ENCODE data around the gene MME. TPM values are rescaled to one million over a fixed set of nuclear protein-coding genes. Genes with fewer than 3 reads are reported as not detected.

MME gene
- total RNA-seq, 1 experiment from 2014 or later, result 51.7 TPM

DNA sequence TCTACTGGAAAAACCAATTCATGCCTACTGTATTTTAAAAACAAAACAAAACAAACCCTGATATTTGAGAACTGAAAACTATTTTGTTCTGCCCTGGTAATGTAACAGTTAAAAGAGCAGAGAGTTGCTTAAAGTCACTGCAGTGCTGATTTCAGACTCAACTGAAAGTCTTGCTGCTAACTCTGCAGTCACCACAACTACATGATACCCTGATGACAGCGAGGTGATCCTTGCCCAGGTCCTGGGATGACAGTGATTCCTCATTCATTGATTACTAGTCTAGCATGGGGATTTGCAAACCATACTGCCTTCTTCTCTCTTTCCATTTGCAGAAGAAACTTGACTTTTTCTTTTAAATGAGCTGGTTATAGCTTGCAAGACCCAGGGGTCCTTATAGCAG is 67.5 kb downstream of the MME start:
- no peak for DNase-seq (ENCODE audit: low read depth)

DNA sequence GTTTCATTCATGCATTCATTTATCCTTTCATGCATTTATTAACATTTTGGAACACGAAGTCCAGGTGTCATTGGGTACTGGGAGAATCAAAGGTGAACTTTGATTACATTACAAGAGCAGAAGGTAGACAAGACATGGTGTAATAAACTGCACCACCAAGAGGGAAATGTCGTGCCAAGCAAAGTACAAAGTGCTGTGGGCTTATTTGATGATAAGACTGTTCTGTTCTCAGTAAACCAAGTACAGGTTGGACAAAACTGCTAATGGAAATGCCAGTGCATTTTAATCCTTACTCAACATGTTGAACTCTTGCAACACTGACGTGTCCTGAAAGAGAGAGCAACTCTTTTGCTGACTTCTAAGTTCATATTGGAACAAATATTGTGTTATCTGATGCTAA is 69.4 kb downstream of the MME start:
- no peak for DNase-seq (ENCODE audit: low read depth)

DNA sequence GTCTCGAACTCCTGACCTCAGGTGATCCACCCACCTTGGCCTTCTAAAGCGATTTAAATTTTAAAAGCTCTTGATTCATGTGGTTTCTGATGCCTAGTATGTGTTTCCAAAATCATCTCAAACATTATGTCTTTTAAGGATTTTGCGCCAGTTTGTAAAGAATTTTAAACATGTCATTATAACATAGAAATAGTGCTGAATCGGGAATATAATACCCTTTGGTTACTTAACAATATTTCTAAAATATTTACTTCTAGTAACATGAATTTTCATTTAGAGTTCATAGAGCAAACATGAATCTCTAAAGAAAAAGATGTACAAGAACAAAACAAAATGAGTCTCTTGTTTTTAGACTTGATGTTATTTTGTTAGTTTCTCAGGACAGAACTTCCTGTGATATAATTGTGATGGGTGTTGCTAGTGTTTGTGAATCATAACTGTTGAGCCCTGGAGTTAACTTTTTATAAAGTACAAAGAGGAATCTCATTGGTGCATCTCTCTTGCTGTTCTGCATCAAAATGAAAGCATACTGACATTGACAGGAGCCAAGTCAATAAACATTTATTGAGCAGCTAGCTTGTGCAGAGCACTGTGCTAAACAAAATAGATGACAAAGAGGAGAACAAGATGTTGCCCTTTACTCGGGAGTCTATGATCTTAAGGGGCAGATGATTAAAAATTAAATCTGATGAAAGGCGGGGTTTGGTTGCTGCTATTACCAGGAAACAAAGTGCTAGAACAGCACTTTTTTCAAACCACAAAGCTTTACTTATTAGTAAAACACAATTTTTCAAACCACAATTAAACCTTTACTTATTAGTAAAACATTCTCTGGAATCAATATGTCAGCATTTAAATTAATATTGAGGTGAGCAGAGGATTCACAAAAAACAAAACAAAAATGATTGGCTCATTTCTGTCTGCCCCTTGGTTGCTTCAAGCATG is 73.4 kb downstream of the MME start:
- peak; percentile 9 for DNase-seq (ENCODE audit: low read depth)

DNA sequence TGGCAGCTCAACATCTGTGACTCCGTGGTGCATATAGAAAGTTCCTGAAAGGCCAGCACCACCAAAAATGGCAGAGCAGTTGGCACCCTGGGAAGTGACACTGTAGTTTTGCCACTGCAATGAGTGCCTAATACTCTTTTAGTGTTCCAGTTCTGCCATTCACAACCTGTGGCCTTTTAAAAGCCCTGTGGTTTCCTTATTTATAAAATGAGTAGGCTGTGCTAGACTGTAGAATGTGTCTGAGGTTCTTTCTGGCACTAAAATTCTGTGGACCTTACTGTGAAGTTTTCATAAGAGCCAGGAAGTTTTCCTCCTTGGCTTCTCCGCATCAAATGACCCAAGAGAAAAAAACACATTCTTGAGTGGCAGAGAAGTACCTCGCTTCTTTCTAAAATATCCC is 74.1 kb downstream of the MME start:
- peak; percentile 49 for DNase-seq (ENCODE audit: low read depth)

DNA sequence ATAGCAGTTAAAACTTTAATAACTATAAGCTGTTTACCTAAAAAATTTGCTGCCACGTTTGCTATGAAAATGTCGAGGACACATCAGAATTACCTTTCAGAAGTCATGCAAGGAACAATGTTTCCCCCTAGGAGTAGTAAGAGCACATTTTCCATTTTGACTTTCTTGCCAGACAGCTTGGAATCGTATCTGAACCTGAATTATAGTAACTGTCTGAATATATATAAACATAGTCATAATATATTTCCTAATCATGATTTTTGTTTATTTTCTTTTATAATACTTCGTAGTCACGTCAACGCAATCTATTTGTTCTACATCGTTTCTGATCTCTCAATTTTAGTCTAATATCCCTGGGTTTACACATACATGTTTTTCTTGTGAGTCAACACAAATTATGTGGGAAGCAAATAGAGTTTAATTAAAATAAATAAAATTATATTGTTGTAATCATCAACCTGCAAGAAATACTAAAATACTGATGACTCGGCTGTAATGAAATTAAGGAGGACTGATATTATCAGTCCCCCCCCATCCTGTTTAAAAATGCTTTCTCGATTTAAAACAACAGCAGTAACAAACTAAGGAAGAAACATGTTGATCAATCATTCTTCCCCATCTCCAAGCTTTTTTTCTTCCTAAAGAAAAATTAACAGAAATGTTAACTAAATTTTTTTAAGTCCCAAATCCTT is 78.4 kb downstream of the MME start:
- DNase-seq (ENCODE audit: low read depth), result peak; percentile 15

DNA sequence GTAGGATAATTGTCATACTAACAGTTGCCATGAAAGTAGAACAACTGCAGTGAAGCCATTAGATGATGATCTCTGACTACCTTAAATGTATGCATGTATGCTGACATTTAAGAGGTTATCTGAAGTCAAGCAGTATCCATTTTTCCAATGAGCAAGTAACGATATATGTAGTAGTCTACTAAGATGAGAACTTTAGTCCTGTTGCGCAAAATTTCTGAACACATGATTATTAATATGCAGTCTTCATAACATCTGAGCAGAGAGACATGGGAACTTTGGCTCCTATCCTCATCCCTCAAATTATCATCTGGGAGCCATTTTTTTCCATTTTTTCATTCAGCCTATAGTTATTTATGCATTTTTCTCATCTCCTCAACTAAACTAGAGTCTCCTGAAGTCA is 79.2 kb downstream of the MME start:
- DNase-seq (ENCODE audit: low read depth), result no peak

DNA sequence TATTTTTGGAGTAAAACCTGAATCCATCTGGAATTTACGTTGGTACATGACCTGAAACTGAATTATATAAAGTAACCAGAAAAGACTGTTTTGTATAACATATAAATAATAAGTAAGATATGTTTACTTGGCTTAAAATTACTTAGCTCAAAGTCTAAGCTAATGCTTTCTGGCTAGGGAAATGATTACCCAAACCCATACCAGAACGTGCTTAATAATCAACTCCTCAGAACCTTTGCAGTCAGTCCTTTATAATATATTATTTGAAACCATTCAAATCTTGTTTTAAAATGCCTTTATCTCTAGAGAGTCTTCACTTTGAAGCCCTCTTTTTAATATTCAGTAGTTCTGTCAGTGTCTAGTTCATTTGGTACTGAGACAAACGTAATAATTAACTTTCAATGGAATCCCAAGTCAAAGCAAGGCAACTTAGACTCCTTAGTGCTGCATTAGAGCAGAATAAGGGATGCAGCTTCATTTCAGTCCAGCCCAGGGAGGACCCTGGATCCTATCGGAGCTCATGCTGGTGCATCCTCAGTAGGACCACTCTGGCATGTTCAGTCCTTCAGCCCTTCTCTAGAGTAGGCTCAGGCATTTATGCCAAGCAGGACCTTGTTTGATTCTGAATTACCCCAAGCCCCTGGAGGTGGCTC is 81.6 kb downstream of the MME start:
- DNase-seq (ENCODE audit: low read depth), result no peak

DNA sequence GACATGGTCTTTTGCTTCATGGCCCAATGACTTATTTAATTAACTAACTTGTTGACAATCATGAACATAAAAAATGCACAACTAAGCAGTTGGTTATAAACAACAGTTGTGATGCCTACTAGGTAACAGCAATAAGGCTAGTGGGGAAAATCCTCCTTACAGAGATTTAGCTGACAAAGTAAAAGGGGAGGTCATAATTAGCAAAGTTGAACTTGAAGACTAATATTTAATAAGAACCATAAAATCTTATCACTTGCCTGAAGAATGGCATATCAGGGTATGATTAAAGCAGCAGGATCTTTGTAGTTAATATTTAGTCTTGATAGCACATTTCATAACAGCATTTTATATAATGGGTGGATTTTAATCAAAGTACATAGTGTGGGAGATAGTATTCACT is 84.2 kb downstream of the MME start:
- DNase-seq (ENCODE audit: low read depth), result no peak

DNA sequence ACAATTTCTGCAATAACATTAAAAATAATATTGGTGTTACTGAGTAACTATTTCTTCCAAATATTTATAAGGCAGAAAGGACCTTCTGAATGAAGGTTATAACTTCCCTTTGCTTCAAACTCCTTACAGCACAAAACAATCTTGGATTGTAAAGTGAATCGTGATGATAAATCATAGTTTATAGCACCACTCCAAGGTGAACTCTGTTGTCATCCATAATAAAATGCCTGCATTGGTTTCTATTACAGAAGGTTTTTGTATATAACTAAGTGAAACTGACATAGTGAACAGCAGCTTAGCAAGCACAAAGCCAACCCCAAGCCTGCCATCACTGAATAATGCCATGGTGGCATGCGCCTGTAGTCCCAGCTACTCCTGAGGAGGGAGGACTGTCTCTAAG is 86.3 kb downstream of the MME start:
- no peak for DNase-seq (ENCODE audit: low read depth)

DNA sequence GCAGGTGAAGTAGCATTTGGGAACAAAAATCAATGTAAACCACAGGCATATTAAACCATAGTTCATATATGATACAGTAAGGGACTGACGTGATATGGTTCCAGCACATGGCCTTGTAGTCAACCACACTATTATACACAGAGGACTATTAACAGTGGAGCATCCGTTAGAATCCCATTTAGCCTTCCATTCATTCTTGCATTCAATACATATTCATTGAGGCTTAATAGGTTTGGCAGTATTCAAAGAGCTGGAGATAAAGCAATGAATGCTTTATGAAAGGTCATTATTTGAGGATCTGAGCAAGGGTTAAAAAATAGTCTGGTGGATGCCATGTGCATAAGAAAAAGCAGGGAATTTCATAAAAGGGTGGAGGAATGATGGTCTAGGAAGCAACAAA is 89.1 kb downstream of the MME start:
- DNase-seq (ENCODE audit: low read depth), result no peak

DNA sequence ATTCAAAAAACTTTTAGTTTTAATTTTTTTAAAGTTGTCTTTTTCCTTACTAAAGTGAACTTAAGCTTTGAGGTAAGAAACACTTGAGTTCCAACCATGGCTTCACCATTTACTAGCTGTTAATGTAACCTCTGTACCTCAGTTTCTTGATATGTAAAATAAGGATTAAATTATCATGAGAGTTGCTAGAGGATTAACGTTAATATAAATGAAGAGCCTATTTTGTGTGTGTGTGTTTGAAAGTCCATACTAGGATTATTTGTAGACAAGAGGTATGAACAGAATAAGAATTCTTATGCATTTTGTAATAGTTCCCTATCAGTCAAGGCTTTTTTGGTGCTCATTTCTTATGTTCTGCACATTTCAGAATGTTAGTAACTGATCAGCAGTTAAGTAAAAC is 93.7 kb downstream of the MME start:
- DNase-seq (ENCODE audit: low read depth), result no peak

DNA sequence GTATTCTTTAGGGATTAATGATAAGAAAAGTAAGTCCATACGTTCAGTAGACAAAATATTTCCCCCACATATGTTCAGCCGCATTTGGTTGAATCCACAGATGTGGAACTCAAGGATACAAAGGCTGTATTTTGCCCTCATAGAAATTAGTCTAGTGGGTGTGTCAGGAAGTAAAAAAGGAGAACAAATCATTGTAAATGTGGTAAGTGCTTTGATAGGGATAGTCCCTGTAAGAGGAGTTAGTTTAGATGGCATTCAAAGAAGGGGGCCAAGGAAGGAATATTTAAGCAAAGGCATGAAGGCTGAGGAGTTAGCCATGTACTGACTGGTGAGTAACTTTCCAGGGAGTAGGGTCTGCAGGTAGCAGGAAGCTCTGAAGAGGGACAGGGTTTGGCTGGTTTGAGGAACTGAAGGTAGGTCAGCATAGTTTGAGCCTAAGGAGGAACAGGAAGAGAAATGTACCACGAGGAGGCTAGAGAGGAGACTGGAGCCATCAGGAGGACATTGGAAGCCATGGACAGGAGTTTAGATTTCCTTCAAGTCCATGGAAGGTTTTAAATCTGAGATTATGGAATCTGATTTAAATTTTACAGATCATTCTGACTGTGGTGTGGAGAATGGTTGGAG is 98.8 kb downstream of the MME start:
- no peak for DNase-seq (ENCODE audit: low read depth)

DNA sequence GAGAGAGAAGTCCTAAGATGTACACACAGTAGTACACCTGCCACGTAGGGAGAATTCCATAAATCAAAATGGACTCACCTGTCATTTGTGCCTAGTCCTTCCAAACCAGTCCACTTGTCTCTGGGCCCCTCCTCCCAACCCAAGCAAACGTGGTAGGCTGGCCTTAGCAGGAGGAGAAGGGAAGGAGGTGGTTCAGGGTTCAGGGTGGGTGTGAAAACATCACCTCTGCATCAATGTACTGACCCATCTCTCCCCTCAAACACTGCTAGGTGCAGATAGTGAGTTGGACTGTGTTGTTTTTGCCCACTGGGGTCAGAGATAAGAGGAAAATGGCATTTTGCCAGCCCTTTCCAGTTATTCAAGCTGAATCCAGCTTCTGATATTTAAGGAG is 99.3 kb downstream of the MME start:
- DNase-seq (ENCODE audit: low read depth), result no peak

DNA sequence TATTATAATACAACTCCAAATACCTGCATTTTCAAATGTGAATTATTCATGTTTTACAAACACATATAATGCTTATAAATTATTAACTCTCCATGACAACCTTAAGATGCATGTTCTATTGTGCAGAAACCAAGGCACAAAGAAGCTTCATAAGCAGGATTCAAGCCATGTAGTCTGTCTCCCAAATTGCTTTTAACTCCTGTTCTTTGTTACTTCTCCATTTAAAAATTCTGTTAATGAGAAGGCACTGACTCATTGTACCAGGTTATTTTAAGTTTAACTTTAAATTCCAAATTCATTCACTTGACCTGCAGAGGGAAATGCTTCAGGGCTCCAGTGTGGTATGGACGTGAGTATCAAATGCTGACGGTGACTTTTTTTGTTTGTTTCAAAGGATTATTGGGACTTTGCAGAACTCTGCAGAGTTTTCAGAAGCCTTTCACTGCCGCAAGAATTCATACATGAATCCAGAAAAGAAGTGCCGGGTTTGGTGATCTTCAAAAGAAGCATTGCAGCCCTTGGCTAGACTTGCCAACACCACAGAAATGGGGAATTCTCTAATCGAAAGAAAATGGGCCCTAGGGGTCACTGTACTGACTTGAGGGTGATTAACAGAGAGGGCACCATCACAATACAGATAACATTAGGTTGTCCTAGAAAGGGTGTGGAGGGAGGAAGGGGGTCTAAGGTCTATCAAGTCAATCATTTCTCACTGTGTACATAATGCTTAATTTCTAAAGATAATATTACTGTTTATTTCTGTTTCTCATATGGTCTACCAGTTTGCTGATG is 100.0 kb downstream of the MME start:
- DNase-seq (ENCODE audit: low read depth), result no peak

DNA sequence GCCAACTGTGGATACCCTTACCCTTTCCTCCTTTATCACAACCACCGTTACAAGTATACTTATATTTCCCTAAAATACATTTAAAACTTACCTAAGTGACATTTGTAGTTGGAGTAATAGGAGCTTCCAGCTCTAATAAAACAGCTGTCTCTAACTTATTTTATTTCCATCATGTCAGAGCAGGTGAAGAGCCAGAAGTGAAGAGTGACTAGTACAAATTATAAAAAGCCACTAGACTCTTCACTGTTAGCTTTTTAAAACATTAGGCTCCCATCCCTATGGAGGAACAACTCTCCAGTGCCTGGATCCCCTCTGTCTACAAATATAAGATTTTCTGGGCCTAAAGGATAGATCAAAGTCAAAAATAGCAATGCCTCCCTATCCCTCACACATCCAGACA is 102.3 kb downstream of the MME start:
- DNase-seq (ENCODE audit: low read depth), result no peak

DNA sequence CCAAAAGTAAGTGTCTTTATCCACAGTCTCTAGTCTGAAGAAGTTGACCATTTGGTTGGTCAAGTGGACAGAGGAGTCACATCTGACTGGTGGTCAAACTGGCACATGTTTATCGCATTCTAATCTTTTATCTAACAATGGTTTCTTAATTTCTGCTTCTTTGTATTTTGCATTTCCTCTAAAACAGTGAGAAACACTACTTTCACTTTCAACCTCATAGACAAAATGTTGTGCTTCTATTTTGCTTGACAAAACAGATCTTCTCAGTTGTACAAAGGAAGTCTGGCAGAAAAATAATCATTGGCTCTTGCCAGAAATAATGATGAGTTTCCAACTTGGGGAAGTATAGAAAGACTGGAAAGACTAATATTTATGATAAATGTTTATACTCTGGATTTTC is 103.9 kb downstream of the MME start:
- DNase-seq (ENCODE audit: low read depth), result no peak

DNA sequence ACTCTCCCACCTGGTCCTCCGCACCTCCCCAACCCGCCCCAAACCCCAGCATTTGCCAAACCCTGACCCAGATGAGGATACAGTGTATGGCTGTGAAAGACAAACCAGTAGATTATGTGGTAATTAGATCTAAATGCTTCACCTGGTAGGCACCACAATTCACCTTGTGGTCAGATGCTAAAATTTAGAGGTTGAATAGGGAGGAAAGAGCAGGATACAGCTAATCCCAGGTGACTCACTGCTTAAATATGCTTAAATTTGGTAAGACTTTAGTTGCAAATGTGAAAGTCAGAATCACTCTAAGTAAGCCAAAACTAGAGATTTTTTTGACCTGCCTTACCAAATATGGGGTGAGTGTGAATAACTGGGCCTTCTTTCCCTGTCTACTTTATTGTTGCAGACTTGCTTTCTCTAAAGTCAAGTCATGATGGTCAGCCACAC is 105.5 kb downstream of the MME start:
- peak; percentile 55 for DNase-seq (ENCODE audit: low read depth)

DNA sequence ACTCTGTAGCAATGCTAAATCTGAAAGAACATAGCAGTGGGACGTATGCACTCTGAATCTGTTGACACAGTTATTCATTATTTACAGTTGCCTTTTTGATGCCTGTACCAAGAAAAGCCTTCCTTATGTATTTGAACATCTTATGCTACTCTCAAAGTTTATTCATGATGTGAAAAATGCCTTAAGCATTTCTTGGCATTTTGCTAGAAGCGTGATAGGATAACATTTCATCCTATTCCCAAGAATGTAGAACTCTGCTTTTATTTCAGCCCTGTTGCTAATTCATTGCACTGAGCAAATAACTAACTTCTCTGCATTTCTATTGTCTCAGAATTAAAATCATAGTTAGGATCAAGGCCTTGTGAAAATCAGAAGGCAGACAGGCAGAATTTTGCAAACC is 107.9 kb downstream of the MME start:
- no peak for DNase-seq (ENCODE audit: low read depth)

DNA sequence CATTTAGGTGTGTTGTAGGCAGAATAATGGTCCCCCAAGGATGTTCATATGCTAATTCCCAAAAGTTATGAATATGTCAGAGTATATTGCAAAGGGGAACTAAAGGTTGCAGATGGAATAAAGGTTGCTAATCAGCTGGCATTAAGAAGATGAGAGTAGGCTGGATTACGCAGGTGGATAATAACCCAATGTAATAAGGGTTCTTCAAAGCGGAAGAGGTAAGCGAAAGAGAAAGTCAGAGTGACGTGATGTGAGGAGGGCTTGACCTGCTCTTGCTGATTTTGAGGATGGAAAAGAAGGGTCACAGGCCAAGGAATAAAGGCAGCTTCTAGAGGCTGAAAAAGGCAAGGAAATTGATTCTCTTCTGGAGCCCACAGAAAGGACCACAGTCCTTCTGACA is 109.4 kb downstream of the MME start:
- DNase-seq (ENCODE audit: low read depth), result no peak

DNA sequence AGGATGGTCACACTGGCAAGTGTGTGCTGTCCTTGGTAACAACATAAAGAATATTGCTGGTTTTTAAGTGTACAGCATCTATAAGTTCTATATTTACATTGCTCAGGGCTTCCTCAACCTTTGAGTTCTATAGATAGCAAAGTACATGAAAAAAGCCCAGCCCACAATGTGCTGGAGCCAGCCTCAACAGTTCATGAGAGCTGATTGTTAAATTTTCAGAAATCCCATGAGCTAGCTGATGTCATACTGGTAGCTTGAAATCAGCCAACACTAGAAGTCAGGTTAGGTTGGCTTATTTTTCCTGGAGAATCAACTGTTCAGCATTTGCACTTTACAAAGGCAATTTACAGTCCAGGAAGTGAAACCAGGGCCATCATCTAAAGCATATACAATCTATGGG is 110.6 kb downstream of the MME start:
- no peak for DNase-seq (ENCODE audit: low read depth)

DNA sequence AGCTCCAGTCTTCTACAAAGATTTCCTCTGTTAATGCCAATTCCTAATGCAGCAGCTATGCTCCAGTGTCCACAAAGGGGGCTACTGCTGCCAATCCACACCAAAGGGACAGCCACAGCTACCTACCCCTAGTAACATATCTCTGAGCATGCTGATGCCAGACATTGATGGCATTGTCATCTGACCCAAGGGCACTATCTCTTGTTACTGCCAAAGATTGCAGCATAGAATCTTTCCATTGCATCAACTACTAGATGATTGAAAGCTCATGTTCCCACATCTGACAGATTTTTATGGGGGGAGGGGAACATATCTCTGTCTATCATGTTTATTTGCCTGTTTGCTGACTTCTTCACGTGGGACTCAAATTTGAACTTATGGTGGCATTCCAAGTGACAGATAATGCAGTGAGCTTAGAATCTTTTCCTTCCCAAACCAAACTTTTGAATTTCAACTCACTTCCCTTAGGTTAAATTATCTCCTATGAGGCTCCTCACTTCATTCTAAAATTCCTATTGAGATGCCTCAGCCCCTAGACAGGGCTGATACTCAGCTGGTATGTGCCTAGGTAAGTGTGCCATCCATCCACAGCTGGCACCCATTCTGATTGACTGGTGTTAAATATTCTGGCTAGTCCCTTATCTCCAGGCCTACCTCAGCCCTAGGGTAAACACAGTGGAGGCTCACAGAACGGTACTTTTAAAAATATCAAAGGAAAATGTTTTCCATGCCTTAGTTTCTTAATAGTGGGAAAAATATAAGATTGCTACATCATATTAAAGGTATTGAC is 113.0 kb downstream of the MME start:
- no peak for DNase-seq (ENCODE audit: low read depth)
